T-cell (primary cell): ENCODE data around the gene RNPEPL1. TPM values are rescaled to one million over a fixed set of nuclear protein-coding genes. Genes with fewer than 3 reads are reported as not detected.

ENCODE experiments used
- ATAC-seq, 4 experiments: fragments of 200-7000 bp in 3 of 4; fragments of 150-1000 bp in 1 of 4; cut with Tn5 transposase; replicated peaks in 1 of 4; 1 replicate in 3 of 4; 2 replicates in 1 of 4; pipeline ENCODE4 v1.10.0; 2021; ENCODE audit warnings: moderate library complexity in 3 of 4, mild to moderate bottlenecking in 2 of 4, moderate number of reproducible peaks in 1 of 4
- CTCF ChIA-PET, 2 donors: fragments of 300-600 bp; sonication (Branson Sonifier 250); formaldehyde crosslinking; loops; one replicate each; lab custom pipeline; 2022; ENCODE audit warnings: antibody characterized with exemption in 2 of 2; lab: Charles Lee
- POLR2A ChIA-PET, 2 donors: fragments of 300-600 bp; sonication (Branson Sonifier 250); formaldehyde crosslinking; loops; one replicate each; lab custom pipeline; 2022; ENCODE audit warnings: antibody characterized with exemption in 2 of 2; lab: Charles Lee
- DNase-seq, 35 experiments: peaks; one replicate each; pipeline versions ENCODE4 v3.0.0 to v3.0.0-alpha.2; 2013 to 2023
- H3K27ac ChIP-seq: one replicate; pipeline ENCODE4 v1.5.1; 2013; ENCODE audit warnings: low read length
- H3K27me3 ChIP-seq, 2 experiments: replicated peaks in 1 of 2; 1 replicate in 1 of 2; 2 replicates in 1 of 2; pipeline versions ENCODE4 v1.6.1 to v1.7.0; 2013; ENCODE audit warnings: low read length in 1 of 2, mixed read lengths in 1 of 2; ENCODE audit not compliant: control insufficient read depth in 2 of 2, insufficient read depth in 2 of 2; ENCODE audit errors: extremely low read depth in 1 of 2
- H3K36me3 ChIP-seq, 2 donors: 1 replicate in 1 of 2; 2 replicates in 1 of 2; pipeline versions ENCODE4 v1.6.1 to v1.7.0; 2013; ENCODE audit warnings: low read length in 1 of 2; ENCODE audit not compliant: control insufficient read depth in 2 of 2, insufficient read depth in 1 of 2; ENCODE audit errors: extremely low read depth in 1 of 2
- H3K4me1 ChIP-seq, 2 experiments: 1 replicate in 1 of 2; 2 replicates in 1 of 2; pipeline versions ENCODE4 v1.6.1 to v1.7.0; 2013; ENCODE audit warnings: low read length in 2 of 2, mixed read lengths in 1 of 2; ENCODE audit not compliant: insufficient read depth in 2 of 2, control insufficient read depth in 1 of 2; ENCODE audit errors: extremely low read depth in 1 of 2
- H3K4me3 ChIP-seq, 2 donors: 1 replicate in 1 of 2; 2 replicates in 1 of 2; pipeline versions ENCODE4 v1.5.1 to v1.7.0; 2013; ENCODE audit warnings: mild to moderate bottlenecking in 2 of 2, low read length in 1 of 2, moderate library complexity in 1 of 2; ENCODE audit not compliant: control insufficient read depth in 1 of 2; ENCODE audit errors: extremely low read depth in 1 of 2
- H3K9me3 ChIP-seq: 2 replicates; pipeline ENCODE4 v1.7.0; 2013
- H3K27ac Mint-ChIP-seq, 2 donors: one replicate each; pipeline ENCODE4 v1.8.0; 2020 to 2021; ENCODE audit warnings: mild to moderate bottlenecking in 2 of 2, mixed read lengths in 2 of 2
- H3K27me3 Mint-ChIP-seq, 2 donors: one replicate each; pipeline ENCODE4 v1.8.0; 2021 to 2022; ENCODE audit warnings: mixed read lengths in 2 of 2
- H3K36me3 Mint-ChIP-seq: one replicate; pipeline ENCODE4 v1.8.0; 2021; ENCODE audit warnings: mixed read lengths
- H3K4me1 Mint-ChIP-seq, 3 donors: one replicate each; pipeline ENCODE4 v1.8.0; 2020 to 2022; ENCODE audit warnings: mixed read lengths in 3 of 3, mild to moderate bottlenecking in 1 of 3
- H3K4me3 Mint-ChIP-seq, 3 donors: one replicate each; pipeline ENCODE4 v1.8.0; 2020 to 2022; ENCODE audit warnings: mild to moderate bottlenecking in 3 of 3, mixed read lengths in 3 of 3, moderate library complexity in 3 of 3
- H3K9me3 Mint-ChIP-seq, 3 donors: one replicate each; pipeline ENCODE4 v1.8.0; 2020 to 2022; ENCODE audit warnings: mixed read lengths in 3 of 3
- WGBS: methylation state at CpG from one replicate; pipeline ENCODE4 v1.1.5; 2013; ENCODE audit warnings: missing lambda C conversion rate; ENCODE audit not compliant: insufficient coverage; 5-methylcytosine and 5-hydroxymethylcytosine counted together
- total RNA-seq, 35 experiments: library from RNA in 6 of 35; stranded (reverse) in 6 of 35; fragments of 120-200 nt in 1 of 35; gene quantifications; one replicate each; pipeline versions ENCODE4 v1.2.1 to v1.2.4 and lab custom pipeline; 2013 to 2026

Gene RNPEPL1
- total RNA-seq, 5 donors from 2014 or later (not counting 1 experiment from before 2014, with no cell fraction given) = 87.6 to 202 (median 189) TPM

DNA sequence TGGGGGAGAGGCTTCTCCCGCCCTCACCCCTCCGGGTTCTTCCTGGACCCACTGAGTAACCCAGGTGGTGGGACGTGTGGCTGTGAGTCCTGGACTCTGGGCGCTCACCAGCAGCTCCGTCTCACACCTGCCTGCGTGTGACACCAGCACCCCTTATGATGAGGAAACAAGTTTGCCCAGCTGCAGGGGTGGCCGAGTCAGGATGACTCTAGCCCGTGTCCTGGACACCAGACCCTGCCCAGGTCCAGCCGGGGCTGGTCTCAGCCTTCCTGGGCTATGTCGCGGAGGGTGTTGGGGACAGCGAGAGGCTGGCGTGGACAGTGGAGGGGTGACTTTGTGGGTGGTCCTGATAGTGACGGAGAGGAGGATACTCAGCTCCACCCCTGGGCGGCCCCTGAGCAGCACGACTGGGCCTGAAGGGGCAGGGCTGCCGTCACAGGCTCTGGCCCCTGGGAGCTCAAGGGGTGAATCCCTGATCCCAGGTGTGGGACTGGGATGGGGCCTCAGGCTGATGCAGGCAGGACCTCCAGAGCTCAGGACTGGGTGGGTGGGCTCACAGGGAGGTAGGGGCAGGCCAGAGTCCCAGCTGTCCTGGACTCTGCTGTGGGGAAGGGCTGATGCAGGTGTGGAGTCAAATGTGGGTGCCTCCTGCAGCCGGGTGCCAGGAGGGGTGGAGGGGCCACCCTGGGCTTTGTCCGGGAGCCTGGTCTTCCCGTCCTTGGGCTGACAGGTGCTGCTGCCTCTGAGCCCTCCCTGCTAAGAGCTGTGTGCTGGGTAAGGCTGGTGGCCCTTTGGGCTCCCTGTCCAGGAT, 60.7 kb downstream of the RNPEPL1 start:
- H3K27me3 Mint-ChIP-seq = no peaks in the 10 kb centered on the region
- no peak overlapping the region for H3K4me3 Mint-ChIP-seq
- ChIA-PET CTCF (interaction anchor here (0.6 kb wide), 3 partner anchors 60 to 1317 kb away, joined by 3 read pairs; no protein-coding TSS in a partner anchor), POLR2A (interaction anchor here in 1 of 2 donors (0.5 kb wide), 1 partner anchor 17 kb away, joined by 3 read pairs; no protein-coding TSS in a partner anchor)
- Histone ChIP-seq H3K4me1 (peaks cover 27 to 47% of the 10 kb centered on the region in 2 experiments), H3K4me3 (no peak overlapping the region), H3K27ac (no peak overlapping the region), H3K36me3 (peaks cover 0 to 5% of the 10 kb centered on the region in 2 donors), H3K9me3 (no peaks in the 10 kb centered on the region), H3K27me3 (no peaks in the 10 kb centered on the region)
- WGBS = 94% methylated on average over 14 of the region's 20 CpGs
- DNase-seq = no peak
- no peak for ATAC-seq
- peaks cover 0 to 10% (median 7%) of the 10 kb centered on the region in 3 donors for H3K9me3 Mint-ChIP-seq
- no peak overlapping the region for H3K27ac Mint-ChIP-seq
- peaks cover 6% of the 10 kb centered on the region for H3K36me3 Mint-ChIP-seq
- peaks cover 21 to 34% (median 31%) of the 10 kb centered on the region in 3 donors for H3K4me1 Mint-ChIP-seq

DNA sequence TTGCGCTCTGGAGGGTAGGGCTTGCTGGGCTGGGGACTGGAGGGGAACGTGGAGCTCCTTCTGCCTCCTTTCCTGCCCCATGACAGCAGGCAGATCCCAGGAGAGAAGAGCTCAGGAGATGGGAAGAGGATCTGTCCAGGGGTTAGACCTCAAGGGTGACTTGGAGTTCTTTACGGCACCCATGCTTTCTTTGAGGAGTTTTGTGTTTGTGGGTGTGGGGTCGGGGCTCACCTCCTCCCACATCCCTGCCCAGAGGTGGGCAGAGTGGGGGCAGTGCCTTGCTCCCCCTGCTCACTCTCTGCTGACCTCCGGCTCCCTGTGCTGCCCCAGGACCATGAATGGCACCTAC, 61.3 kb downstream of the RNPEPL1 start:
- no peak overlapping the region for H3K27ac Mint-ChIP-seq
- ChIA-PET CTCF (no interaction called here), POLR2A (no interaction called here)
- peaks cover 20 to 31% (median 28%) of the 10 kb centered on the region in 3 donors for H3K4me1 Mint-ChIP-seq
- DNase-seq (no peak), ATAC-seq (no peak)
- no peaks in the 10 kb centered on the region for H3K27me3 Mint-ChIP-seq
- peaks cover 0 to 15% (median 7%) of the 10 kb centered on the region in 3 donors for H3K9me3 Mint-ChIP-seq
- H3K27ac ChIP-seq = no peak overlapping the region
- H3K27me3 ChIP-seq = no peaks in the 10 kb centered on the region
- H3K9me3 ChIP-seq = no peaks in the 10 kb centered on the region
- peaks cover 26 to 41% of the 10 kb centered on the region in 2 experiments for H3K4me1 ChIP-seq
- H3K4me3 Mint-ChIP-seq = no peak overlapping the region
- H3K36me3 ChIP-seq = peaks cover 0 to 5% of the 10 kb centered on the region in 2 donors
- WGBS = 89% methylated on average over 1 of the region's 5 CpGs
- peaks cover 9% of the 10 kb centered on the region for H3K36me3 Mint-ChIP-seq
- no peak overlapping the region for H3K4me3 ChIP-seq

DNA sequence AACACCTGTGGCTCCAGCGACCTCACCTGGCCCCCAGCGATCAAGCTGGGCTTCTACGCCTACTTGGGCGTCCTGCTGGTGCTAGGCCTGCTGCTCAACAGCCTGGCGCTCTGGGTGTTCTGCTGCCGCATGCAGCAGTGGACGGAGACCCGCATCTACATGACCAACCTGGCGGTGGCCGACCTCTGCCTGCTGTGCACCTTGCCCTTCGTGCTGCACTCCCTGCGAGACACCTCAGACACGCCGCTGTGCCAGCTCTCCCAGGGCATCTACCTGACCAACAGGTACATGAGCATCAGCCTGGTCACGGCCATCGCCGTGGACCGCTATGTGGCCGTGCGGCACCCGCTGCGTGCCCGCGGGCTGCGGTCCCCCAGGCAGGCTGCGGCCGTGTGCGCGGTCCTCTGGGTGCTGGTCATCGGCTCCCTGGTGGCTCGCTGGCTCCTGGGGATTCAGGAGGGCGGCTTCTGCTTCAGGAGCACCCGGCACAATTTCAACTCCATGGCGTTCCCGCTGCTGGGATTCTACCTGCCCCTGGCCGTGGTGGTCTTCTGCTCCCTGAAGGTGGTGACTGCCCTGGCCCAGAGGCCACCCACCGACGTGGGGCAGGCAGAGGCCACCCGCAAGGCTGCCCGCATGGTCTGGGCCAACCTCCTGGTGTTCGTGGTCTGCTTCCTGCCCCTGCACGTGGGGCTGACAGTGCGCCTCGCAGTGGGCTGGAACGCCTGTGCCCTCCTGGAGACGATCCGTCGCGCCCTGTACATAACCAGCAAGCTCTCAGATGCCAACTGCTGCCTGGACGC, 61.9 kb downstream of the RNPEPL1 start:
- 94% methylated on average over 49 of the region's 50 CpGs for WGBS

More for the DNA sequence above, 61.9 kb downstream of the RNPEPL1 start:
- H3K4me1 Mint-ChIP-seq = peaks cover 15 to 25% (median 22%) of the 10 kb centered on the region in 3 donors
- Histone ChIP-seq H3K9me3 (no peaks in the 10 kb centered on the region), H3K27ac (no peak overlapping the region), H3K4me3 (no peak overlapping the region), H3K4me1 (peaks cover 20 to 35% of the 10 kb centered on the region in 2 experiments), H3K27me3 (no peaks in the 10 kb centered on the region), H3K36me3 (peaks cover 0 to 5% of the 10 kb centered on the region in 2 donors)
- DNase-seq = no peak
- ChIA-PET POLR2A (no interaction called here), CTCF (no interaction called here)
- no peak overlapping the region for H3K27ac Mint-ChIP-seq
- H3K4me3 Mint-ChIP-seq = no peak overlapping the region
- ATAC-seq = no peak
- H3K36me3 Mint-ChIP-seq = peaks cover 9% of the 10 kb centered on the region
- H3K9me3 Mint-ChIP-seq = peaks cover 0 to 16% (median 7%) of the 10 kb centered on the region in 3 donors
- H3K27me3 Mint-ChIP-seq = no peaks in the 10 kb centered on the region

Other genes starting within 250 kb of the RNPEPL1 start
- 1 to 10 TPM; 1.3 to 2.6 (median 1.8) TPM for gene GPC1, start 132.8 kb upstream of the RNPEPL1 start, total RNA-seq
- gene ANKMY1, start 10.5 kb upstream of the RNPEPL1 start, total RNA-seq = 10 to 100 TPM; 44.6 to 89.5 (median 79.8) TPM
- gene DUSP28, start 8.1 kb upstream of the RNPEPL1 start, total RNA-seq = 10 to 100 TPM; 11.0 to 17.3 (median 15.4) TPM
- gene CAPN10, start 18.2 kb downstream of the RNPEPL1 start, total RNA-seq = 100 to 1,000 TPM in 2 of 5 donors, 10 to 100 TPM in 3; 73.3 to 107 (median 96.1) TPM
- 10 to 100 TPM in 3 of 5 donors, 1 to 10 TPM in 2; 6.2 to 16.2 (median 10.4) TPM for gene GPR35, start 57.0 kb downstream of the RNPEPL1 start, total RNA-seq
- gene AQP12B, start 114.4 kb downstream of the RNPEPL1 start, total RNA-seq = not detected
- gene AQP12A, start 123.4 kb downstream of the RNPEPL1 start, total RNA-seq = not detected